ENCODE results near the gene BLZF1.

DNA sequence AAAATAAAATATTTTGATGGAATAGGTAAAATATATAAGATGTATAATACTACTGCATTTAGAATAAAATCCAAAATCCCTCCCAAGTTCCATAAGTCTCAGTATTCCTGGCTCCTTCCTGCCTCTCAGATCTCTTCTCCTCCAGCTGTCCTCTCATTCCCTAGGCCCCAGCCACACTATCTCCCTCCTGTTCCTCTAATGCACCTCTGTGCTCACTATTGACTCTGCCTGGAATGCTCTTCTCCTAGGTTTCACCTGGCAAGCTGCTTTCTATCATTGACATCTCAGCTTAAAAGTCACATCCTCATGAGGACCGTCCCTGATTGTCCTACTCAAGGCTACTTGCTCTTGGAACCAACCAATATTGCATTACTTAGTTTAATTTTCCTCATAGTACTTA lies 7.6 kb upstream of the BLZF1 start:
- no peak for TF ChIP-seq SP2 (IDR thresholded peaks at IDR 0.05; ENCODE audit: low read length)
- TF ChIP-seq, protein P1, sequence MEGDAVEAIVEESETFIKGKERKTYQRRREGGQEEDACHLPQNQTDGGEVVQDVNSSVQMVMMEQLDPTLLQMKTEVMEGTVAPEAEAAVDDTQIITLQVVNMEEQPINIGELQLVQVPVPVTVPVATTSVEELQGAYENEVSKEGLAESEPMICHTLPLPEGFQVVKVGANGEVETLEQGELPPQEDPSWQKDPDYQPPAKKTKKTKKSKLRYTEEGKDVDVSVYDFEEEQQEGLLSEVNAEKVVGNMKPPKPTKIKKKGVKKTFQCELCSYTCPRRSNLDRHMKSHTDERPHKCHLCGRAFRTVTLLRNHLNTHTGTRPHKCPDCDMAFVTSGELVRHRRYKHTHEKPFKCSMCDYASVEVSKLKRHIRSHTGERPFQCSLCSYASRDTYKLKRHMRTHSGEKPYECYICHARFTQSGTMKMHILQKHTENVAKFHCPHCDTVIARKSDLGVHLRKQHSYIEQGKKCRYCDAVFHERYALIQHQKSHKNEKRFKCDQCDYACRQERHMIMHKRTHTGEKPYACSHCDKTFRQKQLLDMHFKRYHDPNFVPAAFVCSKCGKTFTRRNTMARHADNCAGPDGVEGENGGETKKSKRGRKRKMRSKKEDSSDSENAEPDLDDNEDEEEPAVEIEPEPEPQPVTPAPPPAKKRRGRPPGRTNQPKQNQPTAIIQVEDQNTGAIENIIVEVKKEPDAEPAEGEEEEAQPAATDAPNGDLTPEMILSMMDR (IDR thresholded peaks at IDR 0.05; ENCODE audit: control extremely low read depth in 1 of 3, insufficient read depth in 1 of 3, low read depth in 1 of 3, low read length in 3 of 3): no peak
- no peak for TF ChIP-seq JUND (IDR thresholded peaks at IDR 0.05; ENCODE audit: low read length)
- TF ChIP-seq EZH2 (IDR thresholded peaks at IDR 0.05; ENCODE audit: low read depth, low read length, severe bottlenecking): no peak
- TF ChIP-seq RAD21 (IDR thresholded peaks at IDR 0.05 in 1 of 2, conservative IDR thresholded peaks at IDR 0.05 in 1 of 2; ENCODE audit: low read depth in 2 of 2, low read length in 2 of 2): no peak
- no peak for TF ChIP-seq CEBPB (IDR thresholded peaks at IDR 0.05; ENCODE audit: low read depth, low read length)
- TF ChIP-seq CBX5 (IDR thresholded peaks at IDR 0.05; ENCODE audit: low read depth, low read length): no peak
- TF ChIP-seq MAFK (IDR thresholded peaks at IDR 0.05; ENCODE audit: low read depth, low read length): no peak
